ENCODE measurements around the gene ATP2B2. TPM values are rescaled to one million over a fixed set of nuclear protein-coding genes. Genes with fewer than 3 reads are reported as not detected.

The ATP2B2 gene
- total and polyA plus RNA-seq, 2 experiments from 2014 or later: 0.42 to 0.63 TPM

GRCh38 chr3:10343526-10343925 lies 161.9 kb downstream of the ATP2B2 start (continued):
- TF ChIP-seq ETS1 (IDR thresholded peaks at IDR 0.05) (no peak), EZH2phosphoT487 (IDR thresholded peaks at IDR 0.05; ENCODE audit: unreplicated experiment) (no peak), JUNB (IDR thresholded peaks at IDR 0.05; ENCODE audit: unreplicated experiment) (no peak), CTCF (conservative IDR thresholded peaks at IDR 0.05; ENCODE audit: low read depth in 2 of 2) (no peak), CREB1 (CRISPR knock-in tag; IDR thresholded peaks at IDR 0.05; ENCODE audit: low read depth) (no peak)

- ATAC-seq (no peak), DNase-seq (ENCODE audit: low spot score) (no peak)
- no peaks in the 10 kb centered on the region for H3F3A ChIP-seq (replicated peaks; ENCODE audit: low read depth)
- no peak overlapping the region for H2AFZ ChIP-seq
- H4K20me1 ChIP-seq (replicated peaks; ENCODE audit: insufficient read depth): no peaks in the 10 kb centered on the region
- H3K79me2 ChIP-seq (replicated peaks; ENCODE audit: insufficient read depth): no peaks in the 10 kb centered on the region
- no peaks in the 10 kb centered on the region for H3K27me3 ChIP-seq (ENCODE audit: insufficient read depth)
- H3K4me1 ChIP-seq (ENCODE audit: insufficient read depth): no peaks in the 10 kb centered on the region
- Mint-ChIP-seq H3K9me3 (no peaks in the 10 kb centered on the region; the same call in 2 of the 3 replicates), H3K4me1 (no peaks in the 10 kb centered on the region; the same call in 1 of the 3 replicates), H3K27ac (no peak overlapping the region), H3K4me3 (no peak overlapping the region), H3K36me3 (ENCODE audit: low read depth) (no peaks in the 10 kb centered on the region; the same call in 2 of the 3 replicates), H3K27me3 (ENCODE audit: insufficient read depth, low read depth, poor library complexity) (peaks cover 4% of the 10 kb centered on the region)
- no peak overlapping the region for H3K4me3 ChIP-seq
- H3K9me2 ChIP-seq (ENCODE audit: insufficient read depth): no peaks in the 10 kb centered on the region
- H3K4me2 ChIP-seq: no peak overlapping the region
- no peak overlapping the region for H3K27ac ChIP-seq (ENCODE audit: low read depth)
- no peaks in the 10 kb centered on the region for H3K36me3 ChIP-seq (ENCODE audit: insufficient read depth)
- TF ChIP-seq ETS1 (IDR thresholded peaks at IDR 0.05) (no peak), POLR2AphosphoS5 (IDR thresholded peaks at IDR 0.05; ENCODE audit: low read depth) (no peak), ZNF114 (CRISPR knock-in tag; IDR thresholded peaks at IDR 0.05) (no peak), ZNF462 (CRISPR knock-in tag; IDR thresholded peaks at IDR 0.05) (no peak), EZH2phosphoT487 (IDR thresholded peaks at IDR 0.05; ENCODE audit: unreplicated experiment) (no peak), EZH2 (IDR thresholded peaks at IDR 0.05; ENCODE audit: low read depth, unreplicated experiment) (no peak), CREB1 (CRISPR knock-in tag; IDR thresholded peaks at IDR 0.05; ENCODE audit: low read depth) (no peak), STAT1 (IDR thresholded peaks at IDR 0.05; ENCODE audit: unreplicated experiment) (no peak), JUNB (IDR thresholded peaks at IDR 0.05; ENCODE audit: unreplicated experiment) (no peak), REST (IDR thresholded peaks at IDR 0.05; ENCODE audit: unreplicated experiment) (no peak)
Observed at GRCh38 chr3:10342781-10343180, 162.6 kb downstream of the ATP2B2 start.

Data from GM23338 (cell line).